Right lobe of liver (tissue), 6 donors: ENCODE results near the gene TRMT5. TPM values are rescaled to one million over a fixed set of nuclear protein-coding genes. Genes with fewer than 3 reads are reported as not detected.

Experiments
- ATAC-seq, 4 donors: fragments of 200-7000 bp; cut with Tn5 transposase; one replicate each; pipeline ENCODE4 v1.9.1; 2020; ENCODE audit warnings: mild to moderate bottlenecking in 4 of 4, moderate library complexity in 4 of 4
- DNase-seq, 3 donors: peaks; one replicate each; pipeline ENCODE4 v3.0.0-alpha.2; 2020
- H3K27ac ChIP-seq, 3 donors: fragments of 200-600 bp; one replicate each; pipeline ENCODE4 v1.8.0; 2022
- H3K27me3 ChIP-seq, 2 donors: fragments of 200-600 bp; one replicate each; pipeline ENCODE4 v1.8.0; 2022
- H3K36me3 ChIP-seq, 4 donors: fragments of 200-600 bp; sonication (generic) in 1 of 4; one replicate each; pipeline versions ENCODE4 v1.5.1 to v1.8.0; 2017 to 2022; ENCODE audit warnings: control low read depth in 1 of 4
- H3K4me1 ChIP-seq, 4 donors: fragments of 200-600 bp; sonication (generic) in 1 of 4; one replicate each; pipeline versions ENCODE4 v1.5.1 to v1.8.0; 2017 to 2022; ENCODE audit warnings: control low read depth in 1 of 4
- H3K4me3 ChIP-seq, 3 donors: fragments of 200-600 bp; one replicate each; pipeline ENCODE4 v1.8.0; 2022
- H3K9me3 ChIP-seq, 4 donors: fragments of 200-600 bp; sonication (generic) in 1 of 4; one replicate each; pipeline versions ENCODE4 v1.5.1 to v1.8.0; 2017 to 2022; ENCODE audit warnings: control low read depth in 1 of 4
- CTCF ChIP-seq, 4 donors: fragments of 200-600 bp in 3 of 4; fragments of 450-650 bp in 1 of 4; IDR thresholded peaks; one replicate each; pipeline versions ENCODE4 v1.5.1 to v1.8.0; 2016 to 2022; ENCODE audit warnings: antibody characterized with exemption in 4 of 4, mild to moderate bottlenecking in 2 of 4
- POLR2A ChIP-seq: fragments of 450-650 bp; IDR thresholded peaks from one replicate; pipeline ENCODE4 v1.6.1; 2017; ENCODE audit warnings: antibody characterized with exemption, mild to moderate bottlenecking
- WGBS: methylation state at CpG from one replicate; pipeline ENCODE4 v1.1.6; 2018; ENCODE audit warnings: low coverage, low lambda C conversion rate; ENCODE audit not compliant: insufficient coverage; ENCODE audit errors: missing lambda C conversion rate; 5-methylcytosine and 5-hydroxymethylcytosine counted together
- intact Hi-C, 2 donors: fragments of 100-400 bp; cut with DNase I; formaldehyde crosslinking; loops; one replicate each; pipeline versions ENCODE4 v1.11.2 to v1.14.1; 2022
- total RNA-seq, 6 experiments: library from RNA; depleted of rRNA in 2 of 6; stranded (reverse); fragments of >200 nt in 2 of 6; fragmentation: NEBNext Ultra II Directional in 3 of 6; extraction: Animal tissue kit (Norgen Biotek cat#: 25700) in 3 of 6; gene quantifications; one replicate each; pipeline versions ENCODE4 v1.1.0 to v1.2.4, GENCODE V29; 2016 to 2023
- donor health status: DM: no; HTN: yes; CAD: no.
- donor health status: DM: no; HTN: no; CAD: no.
- donor health status: DM: no; HTN: no; CAD: no.
- donor health status: DM: no; HTN: yes; CAD: no.
- donor health status: DM: no; HTN: yes; CAD: no.

Gene TRMT5
- total RNA-seq, 6 experiments from 2014 or later: 4.3 to 7.6 (median 5.5) TPM

GRCh38 chr14:60956202-60956601 is 24.7 kb downstream of the TRMT5 start:
- no peaks in the 10 kb centered on the region for H3K36me3 ChIP-seq
- no peak overlapping the region for H3K27ac ChIP-seq
- ATAC-seq (no peak), DNase-seq (no peak)
- H3K4me3 ChIP-seq: no peak overlapping the region
- no peaks in the 10 kb centered on the region for H3K4me1 ChIP-seq
- 70% methylated on average over 4 of the region's 4 CpGs for WGBS
- H3K9me3 ChIP-seq: peaks cover 0 to 6% (median 1%) of the 10 kb centered on the region in 4 donors
- no peak for TF ChIP-seq POLR2A
- no peak for TF ChIP-seq CTCF (IDR thresholded peaks at IDR 0.05)
- intact Hi-C loops: no loop called here
- no peaks in the 10 kb centered on the region for H3K27me3 ChIP-seq

GRCh38 chr14:60951776-60952435 is 29.0 kb downstream of the TRMT5 start:
- Histone ChIP-seq H3K4me3 (no peak overlapping the region), H3K9me3 (no peaks in the 10 kb centered on the region), H3K4me1 (no peaks in the 10 kb centered on the region), H3K27me3 (no peaks in the 10 kb centered on the region), H3K27ac (no peak overlapping the region), H3K36me3 (no peaks in the 10 kb centered on the region)
- WGBS: 63% methylated on average over 3 of the region's 3 CpGs
- DNase-seq (no peak), ATAC-seq (no peak)
- intact Hi-C loops: no loop called here
- no peak for TF ChIP-seq POLR2A
- no peak for TF ChIP-seq CTCF (IDR thresholded peaks at IDR 0.05)

GRCh38 chr14:60946773-60947172 is 34.1 kb downstream of the TRMT5 start:
- Histone ChIP-seq H3K36me3 (no peaks in the 10 kb centered on the region), H3K4me3 (no peak overlapping the region), H3K27me3 (no peaks in the 10 kb centered on the region), H3K4me1 (no peaks in the 10 kb centered on the region), H3K27ac (no peak overlapping the region), H3K9me3 (no peaks in the 10 kb centered on the region)
- TF ChIP-seq CTCF (IDR thresholded peaks at IDR 0.05) (no peak), POLR2A (no peak)
- ATAC-seq: no peak
- DNase-seq: no peak
- intact Hi-C loops: no loop called here
- 83% methylated on average over 3 of the region's 3 CpGs for WGBS

- ATAC-seq: no peak
- 75% methylated on average over 1 of the region's 1 CpG for WGBS
- intact Hi-C loops: no loop called here
These were observed 34.9 kb downstream of the TRMT5 start for GRCh38 chr14:60945984-60946383.

More at GRCh38 chr14:60945984-60946383, 34.9 kb downstream of the TRMT5 start:
- Histone ChIP-seq H3K27me3 (no peaks in the 10 kb centered on the region), H3K9me3 (no peaks in the 10 kb centered on the region), H3K4me3 (no peak overlapping the region), H3K36me3 (no peaks in the 10 kb centered on the region), H3K27ac (no peak overlapping the region), H3K4me1 (no peaks in the 10 kb centered on the region)
- no peak for DNase-seq
- no peak for TF ChIP-seq CTCF (IDR thresholded peaks at IDR 0.05)
- no peak for TF ChIP-seq POLR2A
